WTC11 (cell line): Measurements from ENCODE around the gene SLCO4A1. TPM values are rescaled to one million over a fixed set of nuclear protein-coding genes. Genes with fewer than 3 reads are reported as not detected.

Experiments used
- ATAC-seq: fragments of 200-7000 bp; cut with Tn5 transposase; 2 replicates; pipeline ENCODE4 v1.10.0; 2021; ENCODE audit warnings: mild to moderate bottlenecking, moderate library complexity
- CTCF ChIA-PET: fragments of 300-600 bp; sonication (Branson Sonifier 250); formaldehyde crosslinking; loops from one replicate; lab custom pipeline; 2021; ENCODE audit warnings: antibody characterized with exemption; lab: Charles Lee
- POLR2A ChIA-PET: fragments of 350-600 bp; sonication (Branson Sonifier 250); formaldehyde crosslinking; loops from one replicate; lab custom pipeline; 2021; ENCODE audit warnings: antibody characterized with exemption; lab: Charles Lee
- DNase-seq: peaks from one replicate; pipeline ENCODE4 v3.0.0; 2021; ENCODE audit warnings: low spot score
- H3K27ac Mint-ChIP-seq: 2 replicates; pipeline ENCODE4 v1.8.0; 2021; ENCODE audit warnings: mixed read lengths
- H3K27me3 Mint-ChIP-seq: 2 replicates; pipeline ENCODE4 v1.8.0; 2021; ENCODE audit warnings: low read depth, mild to moderate bottlenecking, moderate library complexity, mixed read lengths
- H3K36me3 Mint-ChIP-seq: 2 replicates; pipeline ENCODE4 v1.8.0; 2021; ENCODE audit warnings: mixed read lengths
- H3K4me1 Mint-ChIP-seq: 2 replicates; pipeline ENCODE4 v1.8.0; 2022; ENCODE audit warnings: mixed read lengths
- H3K4me3 Mint-ChIP-seq: 2 replicates; pipeline ENCODE4 v1.8.0; 2021; ENCODE audit warnings: mild to moderate bottlenecking, moderate library complexity, mixed read lengths
- H3K9me3 Mint-ChIP-seq: 2 replicates; pipeline ENCODE4 v1.8.0; 2021; ENCODE audit warnings: mixed read lengths
- CDX4 ChIP-seq: fragments of 250-450 bp; sonication (Bioruptor Pico); IDR thresholded peaks from 2 replicates; pipeline ENCODE4 v1.9.0; 2021; ENCODE audit warnings: moderate library complexity, mild to moderate bottlenecking, inconsistent platforms, borderline replicate concordance
- CREM ChIP-seq: sonication (generic); formaldehyde crosslinking; IDR thresholded peaks from 2 replicates; pipeline ENCODE4 v1.8.1; 2022; ENCODE audit warnings: mild to moderate bottlenecking, missing genetic modification reagents, moderate library complexity
- EMX1 ChIP-seq: fragments of 250-450 bp; sonication (Bioruptor Pico); IDR thresholded peaks from 2 replicates; pipeline ENCODE4 v1.8.0; 2021; ENCODE audit warnings: mild to moderate bottlenecking
- ERG ChIP-seq: fragments of 250-450 bp; sonication (Bioruptor Pico); IDR thresholded peaks from 2 replicates; pipeline ENCODE4 v1.8.0; 2021; ENCODE audit warnings: mild to moderate bottlenecking
- ETV6 ChIP-seq: sonication (generic); formaldehyde crosslinking; IDR thresholded peaks from 2 replicates; pipeline ENCODE4 v1.8.1; 2022; ENCODE audit warnings: mild to moderate bottlenecking, missing genetic modification reagents
- HMGA2 ChIP-seq: fragments of 250-450 bp; sonication (Bioruptor Pico); IDR thresholded peaks from 2 replicates; pipeline ENCODE4 v1.4.0; 2021; ENCODE audit warnings: mild to moderate bottlenecking, moderate library complexity
- MXD4 ChIP-seq: fragments of 250-450 bp; sonication (Bioruptor Pico); IDR thresholded peaks from 2 replicates; pipeline ENCODE4 v1.8.0; 2021; ENCODE audit warnings: mild to moderate bottlenecking, moderate library complexity, borderline replicate concordance
- NR2C2 ChIP-seq: sonication (generic); formaldehyde crosslinking; IDR thresholded peaks from 2 replicates; pipeline ENCODE4 v1.8.0; 2022; ENCODE audit warnings: mild to moderate bottlenecking, missing genetic modification reagents
- NR3C1 ChIP-seq: sonication (generic); formaldehyde crosslinking; conservative IDR thresholded peaks from 2 replicates; pipeline ENCODE4 v1.8.1; 2023; ENCODE audit warnings: low read depth, mild to moderate bottlenecking, missing genetic modification reagents
- PREB ChIP-seq: sonication (generic); formaldehyde crosslinking; IDR thresholded peaks from 2 replicates; pipeline ENCODE4 v1.8.1; 2022; ENCODE audit warnings: mild to moderate bottlenecking, missing genetic modification reagents, moderate library complexity, borderline replicate concordance
- STAT6 ChIP-seq: sonication (generic); formaldehyde crosslinking; conservative IDR thresholded peaks from 2 replicates; pipeline ENCODE4 v1.8.1; 2023; ENCODE audit warnings: mild to moderate bottlenecking, low read depth, missing genetic modification reagents, moderate library complexity
- TP53 ChIP-seq: sonication (generic); formaldehyde crosslinking; IDR thresholded peaks from 2 replicates; pipeline ENCODE4 v1.8.1; 2023; ENCODE audit warnings: mild to moderate bottlenecking, missing genetic modification reagents
- USF1 ChIP-seq: sonication (generic); formaldehyde crosslinking; IDR thresholded peaks from 2 replicates; pipeline ENCODE4 v1.8.0; 2022; ENCODE audit warnings: mild to moderate bottlenecking, missing genetic modification reagents
- ZMAT4 ChIP-seq: fragments of 250-450 bp; sonication (Bioruptor Pico); IDR thresholded peaks from 2 replicates; pipeline ENCODE4 v1.9.0; 2021; ENCODE audit warnings: mild to moderate bottlenecking
- ZNF281 ChIP-seq: sonication (generic); formaldehyde crosslinking; IDR thresholded peaks from 2 replicates; pipeline ENCODE4 v1.8.0; 2023; ENCODE audit warnings: mild to moderate bottlenecking, missing genetic modification reagents
- ZNF416 ChIP-seq: fragments of 250-450 bp; sonication (Bioruptor Pico); IDR thresholded peaks from 2 replicates; pipeline ENCODE4 v1.9.0; 2021; ENCODE audit warnings: mild to moderate bottlenecking, inconsistent platforms
- total RNA-seq: library from RNA; stranded (reverse); gene quantifications from 3 replicates; pipeline ENCODE4 v1.2.3, GENCODE V29; 2021

Gene SLCO4A1
- total RNA-seq, 1 experiment from 2014 or later = 19.9 TPM

- H3K27me3 Mint-ChIP-seq = no peaks in the 10 kb centered on the region
- no peaks in the 10 kb centered on the region for H3K9me3 Mint-ChIP-seq
- H3K36me3 Mint-ChIP-seq = no peaks in the 10 kb centered on the region
- DNase-seq (no peak), ATAC-seq (no peak)
- no peak for TF ChIP-seq NR3C1
- TF ChIP-seq HMGA2 = no peak
- TF ChIP-seq PREB (CRISPR knock-in tag) = no peak
- no peak for TF ChIP-seq STAT6 (CRISPR knock-in tag)
- no peak for TF ChIP-seq ETV6 (CRISPR knock-in tag)
- no peak for TF ChIP-seq ZNF281 (CRISPR knock-in tag)
- no peak for TF ChIP-seq ZNF416 (CRISPR knock-in tag)
- CTCF ChIA-PET = interaction anchor here (0.7 to 3.7 kb wide), 6 partner anchors 10 to 832 kb away, joined by 3 to 19 read pairs (median 4); partner anchors contain the start of genes NTSR1 and SLCO4A1
- H3K27ac Mint-ChIP-seq = no peak overlapping the region
- POLR2A ChIA-PET = no interaction called here
- peaks cover 5% of the 10 kb centered on the region for H3K4me1 Mint-ChIP-seq
- no peak overlapping the region for H3K4me3 Mint-ChIP-seq
Observed at GRCh38 chr20:62665153-62665754, 23.0 kb downstream of the SLCO4A1 start.

GRCh38 chr20:62665826-62666735 lies 23.8 kb downstream of the SLCO4A1 start:
- CTCF ChIA-PET = interaction anchor here (0.7 to 3.7 kb wide), 7 partner anchors 23 to 831 kb away, joined by 3 to 19 read pairs (median 3); partner anchors contain the start of genes NTSR1 and SLCO4A1
- no peak overlapping the region for H3K4me3 Mint-ChIP-seq
- ATAC-seq (no peak), DNase-seq (no peak)
- no peaks in the 10 kb centered on the region for H3K36me3 Mint-ChIP-seq
- H3K4me1 Mint-ChIP-seq = peaks cover 5% of the 10 kb centered on the region
- POLR2A ChIA-PET = no interaction called here
- H3K9me3 Mint-ChIP-seq = no peaks in the 10 kb centered on the region
- TF ChIP-seq TP53 (no peak), NR3C1 (no peak), CREM (no peak), ERG (CRISPR knock-in tag) (no peak), USF1 (CRISPR knock-in tag) (no peak), MXD4 (CRISPR knock-in tag) (no peak), NR2C2 (CRISPR knock-in tag) (no peak), EMX1 (CRISPR knock-in tag) (no peak), CDX4 (CRISPR knock-in tag) (no peak), ZMAT4 (no peak)
- no peak overlapping the region for H3K27ac Mint-ChIP-seq
- H3K27me3 Mint-ChIP-seq = no peaks in the 10 kb centered on the region
